Glomerular visceral epithelial cell (primary cell): ENCODE results near the gene PFDN1.
"Not testable (repeated sequence)": the region's sequence is repeated elsewhere in the genome, so short reads cannot be mapped to it uniquely, and the experiment has no call there.

Experiments
- DNase-seq: peaks from one replicate; pipeline ENCODE4 v3.0.0-alpha.2; 2016; ENCODE audit errors: extremely low spot score

The PFDN1 gene

DNA sequence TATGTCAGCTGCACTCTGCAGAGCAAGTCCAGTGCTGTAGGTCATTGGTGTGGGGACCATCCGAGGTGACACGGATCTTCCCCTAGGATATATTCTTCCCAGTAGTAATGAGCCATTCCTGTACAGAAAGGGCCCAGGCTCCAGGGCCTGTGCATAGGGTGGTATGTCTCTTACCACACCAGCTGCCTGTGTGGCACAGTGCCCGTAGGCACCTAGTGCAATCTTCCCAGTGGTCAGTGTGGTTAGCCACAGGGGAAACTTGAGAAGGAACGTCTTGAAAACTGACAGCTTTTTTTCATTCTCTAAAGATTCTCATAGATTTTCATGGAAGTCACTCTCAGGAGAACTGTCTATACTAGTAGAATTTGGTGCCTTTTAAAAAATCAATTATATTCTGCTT, 88.1 kb downstream of the PFDN1 start:
- peak; percentile 96 for DNase-seq

DNA sequence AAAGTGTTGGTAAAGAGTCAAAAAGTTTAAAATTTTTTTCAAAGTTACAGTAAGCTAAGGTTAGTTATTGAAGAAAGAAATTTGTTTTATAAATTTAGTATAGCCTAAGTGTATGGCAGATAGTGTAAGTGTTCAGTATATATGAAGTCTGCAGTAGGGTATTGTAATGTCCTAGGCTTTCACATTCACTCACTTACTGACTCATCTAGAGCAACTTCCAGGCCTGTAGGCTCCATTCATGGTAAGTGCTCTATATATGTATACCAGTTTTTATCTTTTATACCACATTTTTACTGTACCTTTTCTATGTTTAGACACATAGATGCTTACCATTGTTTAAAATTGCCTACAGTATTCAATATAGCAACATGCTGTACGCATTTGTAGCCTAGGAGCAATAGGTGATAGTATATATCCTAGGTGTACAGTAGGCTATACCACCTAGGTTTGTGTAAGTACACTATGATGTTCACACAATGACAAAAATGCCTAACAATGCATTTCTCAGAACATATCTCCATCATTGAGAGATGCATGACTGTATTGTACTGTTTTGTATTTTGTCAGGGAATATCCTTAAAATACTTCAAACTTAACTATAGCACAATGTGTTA, 89.4 kb downstream of the PFDN1 start:
- DNase-seq, result no peak

DNA sequence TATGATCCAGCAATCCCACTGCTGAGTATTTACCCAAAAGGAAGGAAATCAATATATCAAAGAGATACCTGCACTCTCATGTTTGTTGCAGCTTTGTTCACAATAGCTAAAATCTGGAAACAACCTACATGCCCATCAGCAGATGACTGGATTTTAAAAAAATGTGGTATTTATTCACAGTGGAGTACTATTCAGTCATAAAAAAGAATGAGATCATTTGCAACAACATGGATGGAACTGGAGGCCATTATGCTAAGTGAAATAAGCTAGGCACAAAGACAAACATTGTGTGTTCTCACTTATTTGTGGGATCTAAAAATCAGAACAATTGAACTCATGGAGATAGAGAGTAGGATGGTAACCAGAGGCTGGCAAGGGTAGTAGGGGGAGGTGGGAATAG, 94.8 kb downstream of the PFDN1 start:
- no peak for DNase-seq

DNA sequence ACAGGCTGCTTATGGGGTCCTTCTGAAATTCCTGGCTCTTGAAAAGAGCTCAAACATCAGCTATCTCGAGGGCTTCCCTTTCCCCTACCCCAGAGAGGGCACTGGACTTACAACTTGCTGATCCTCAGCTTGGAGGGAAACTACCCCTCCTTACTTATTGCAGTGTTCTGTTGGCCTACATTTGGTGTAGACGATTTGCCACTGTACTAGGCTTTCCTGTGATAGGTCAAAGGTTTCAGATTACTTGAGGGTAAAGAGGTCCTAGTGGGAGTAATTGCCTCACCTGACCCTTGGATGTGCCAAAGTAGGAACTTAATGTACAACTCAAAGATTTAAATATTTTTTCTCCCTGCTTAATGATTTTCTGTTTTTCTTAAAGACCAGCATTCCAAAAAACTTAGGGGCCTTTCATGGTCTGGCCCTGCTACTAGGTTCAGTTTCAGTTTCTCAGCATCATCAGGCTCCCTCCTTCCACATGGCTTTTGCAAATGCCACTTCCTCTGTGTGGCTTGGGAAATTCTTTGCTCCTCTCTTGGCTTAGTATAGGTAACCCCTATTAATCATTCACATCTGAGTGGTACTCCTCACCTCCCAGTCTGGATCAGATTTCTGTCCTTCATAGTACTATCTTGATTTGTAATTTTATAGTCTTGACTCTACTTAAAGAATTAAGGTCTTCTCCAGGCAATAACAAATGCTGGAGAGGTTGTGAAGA, 95.5 kb downstream of the PFDN1 start:
- DNase-seq, result peak; percentile 73

GRCh38 chr5:140205952-140206351, 96.9 kb downstream of the PFDN1 start:
- no peak for DNase-seq

- no peak for DNase-seq
Observed at GRCh38 chr5:140205216-140205615, 97.7 kb downstream of the PFDN1 start.

DNA sequence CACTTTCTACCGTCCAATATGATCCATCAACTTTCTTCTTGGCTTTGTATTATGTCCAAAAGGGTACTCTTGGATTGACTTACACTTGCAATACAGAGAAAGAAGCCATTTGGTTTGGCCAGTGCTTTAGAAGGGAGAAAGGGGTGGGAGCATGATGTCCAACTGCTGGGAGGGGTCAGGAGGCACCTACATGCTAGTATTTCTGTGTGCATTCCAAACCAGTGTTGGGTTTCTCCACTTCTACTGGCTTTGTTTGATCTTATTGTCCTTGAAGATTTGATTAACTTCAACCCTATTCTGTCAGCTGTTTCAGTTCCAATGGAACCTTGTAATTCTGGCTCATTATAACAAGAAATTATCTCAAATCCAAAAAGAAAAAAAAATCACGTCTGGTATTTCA, 100.3 kb downstream of the PFDN1 start:
- DNase-seq, result no peak

DNA sequence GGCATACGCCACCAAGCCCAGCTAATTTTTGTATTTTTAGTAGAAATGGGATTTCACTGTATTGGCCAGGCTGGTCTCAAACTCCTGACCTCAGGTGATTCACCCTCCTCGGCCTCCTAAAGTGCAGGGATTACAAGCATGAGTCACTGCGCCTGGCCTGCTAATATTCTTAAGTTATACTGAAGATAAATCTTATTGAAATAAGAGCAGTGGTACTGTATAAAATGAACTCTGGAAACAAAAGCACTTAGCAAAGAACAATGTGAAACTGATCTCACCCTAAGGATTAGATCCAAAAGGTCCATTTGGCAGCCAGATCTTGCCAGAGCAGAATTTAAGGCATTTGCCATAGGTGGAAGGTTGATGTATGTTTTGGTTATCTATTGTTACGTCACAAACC, 100.8 kb downstream of the PFDN1 start:
- no peak for DNase-seq

- DNase-seq, result not testable (repeated sequence)
Observed at GRCh38 chr5:140198915-140199314, 104.0 kb downstream of the PFDN1 start.

- DNase-seq, result no peak
Observed at GRCh38 chr5:140197023-140197422, 105.9 kb downstream of the PFDN1 start.

- DNase-seq, result no peak
Observed at GRCh38 chr5:140196115-140196814, 106.6 kb downstream of the PFDN1 start.
